ENCODE results near the gene TNRC6B.

Gene TNRC6B

GRCh38 chr22:40330615-40331014, 152.9 kb downstream of the TNRC6B start:
- no peak for DNase-seq

- no peak for DNase-seq
Observed at GRCh38 chr22:40331706-40332105, 154.0 kb downstream of the TNRC6B start.

DNA sequence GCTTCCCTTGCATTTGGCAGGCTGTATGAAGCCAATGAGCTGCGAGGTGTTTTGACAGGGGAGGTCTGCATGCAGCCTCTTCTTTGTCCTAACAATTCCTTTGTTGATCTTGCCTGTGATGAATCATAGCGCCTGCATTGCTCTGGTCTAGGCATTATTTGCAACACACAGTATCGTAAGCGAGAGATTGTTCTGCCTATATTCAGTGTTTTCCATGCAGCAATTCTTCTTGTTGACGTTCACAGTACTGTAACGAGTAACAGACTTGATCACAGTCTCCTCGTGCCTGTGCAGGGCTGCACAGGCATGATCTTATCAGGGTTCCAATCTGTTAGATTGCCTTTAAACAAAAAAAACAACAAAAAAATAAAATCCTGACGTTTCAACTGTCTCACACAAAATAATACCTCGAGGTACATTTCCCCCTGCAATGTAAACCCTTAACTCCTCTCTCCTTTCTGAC, 154.6 kb downstream of the TNRC6B start:
- DNase-seq = no peak

DNA sequence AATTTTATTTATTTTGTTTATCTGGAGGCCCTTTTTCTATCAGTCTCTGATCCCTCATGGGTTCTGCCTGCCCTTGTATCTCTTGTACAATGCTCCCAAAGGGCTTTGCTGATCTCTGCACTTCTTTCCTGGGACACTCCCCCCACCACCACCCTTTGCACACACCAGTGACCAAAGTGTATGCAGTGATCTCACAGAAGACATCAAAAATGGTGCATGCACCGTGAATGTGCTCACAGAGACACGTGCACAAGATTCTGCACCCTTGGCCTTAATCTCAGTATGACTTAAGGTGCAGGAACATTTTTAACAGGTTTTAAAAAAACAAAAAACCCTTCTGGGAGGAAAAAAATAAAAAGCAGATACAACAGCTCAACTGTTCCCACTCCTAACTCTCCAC, 156.3 kb downstream of the TNRC6B start:
- DNase-seq = no peak

GRCh38 chr22:40334899-40335298, 157.2 kb downstream of the TNRC6B start:
- no peak for DNase-seq

DNA sequence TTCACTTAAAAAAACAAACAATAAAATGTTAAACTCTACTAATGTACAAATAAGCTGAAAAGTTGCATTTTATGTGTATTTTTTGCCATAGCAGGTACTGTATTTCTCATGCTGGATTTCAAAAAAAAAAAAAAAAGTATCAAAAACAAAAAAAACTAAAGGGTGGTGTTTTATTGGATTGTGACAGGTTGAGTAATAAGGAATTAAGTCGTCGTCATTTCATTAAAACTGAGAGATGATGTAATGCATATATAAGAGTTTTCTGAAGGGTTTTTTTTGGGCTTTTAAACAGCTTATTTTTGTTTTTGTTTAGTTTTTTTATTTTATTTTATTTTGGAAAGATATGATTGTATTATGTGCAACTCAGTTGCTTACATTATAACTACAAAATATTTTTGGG, 157.6 kb downstream of the TNRC6B start:
- no peak for DNase-seq

GRCh38 chr22:40340044-40340443, 162.3 kb downstream of the TNRC6B start:
- DNase-seq = no peak

GRCh38 chr22:40341604-40342003, 163.9 kb downstream of the TNRC6B start:
- DNase-seq = no peak

DNA sequence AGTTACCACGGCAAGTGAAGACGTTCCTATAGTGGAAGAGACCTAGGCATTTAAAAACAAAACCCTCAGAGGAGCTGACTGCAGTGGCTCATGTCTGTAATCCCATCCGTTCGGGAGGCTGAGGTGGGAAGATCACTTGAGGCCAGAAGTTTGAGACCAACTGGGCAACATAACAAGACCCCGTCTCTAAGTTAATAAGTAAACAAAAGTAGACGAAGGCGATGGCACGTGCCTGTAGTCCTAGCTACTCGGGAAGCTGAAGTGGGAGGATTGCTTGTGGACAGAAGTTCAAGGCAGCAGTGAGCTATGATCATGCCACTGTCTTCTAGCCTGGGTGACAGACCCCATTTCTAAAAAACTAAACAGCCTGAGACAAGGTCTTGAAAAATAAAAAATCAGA, 164.8 kb downstream of the TNRC6B start:
- no peak for DNase-seq

DNA sequence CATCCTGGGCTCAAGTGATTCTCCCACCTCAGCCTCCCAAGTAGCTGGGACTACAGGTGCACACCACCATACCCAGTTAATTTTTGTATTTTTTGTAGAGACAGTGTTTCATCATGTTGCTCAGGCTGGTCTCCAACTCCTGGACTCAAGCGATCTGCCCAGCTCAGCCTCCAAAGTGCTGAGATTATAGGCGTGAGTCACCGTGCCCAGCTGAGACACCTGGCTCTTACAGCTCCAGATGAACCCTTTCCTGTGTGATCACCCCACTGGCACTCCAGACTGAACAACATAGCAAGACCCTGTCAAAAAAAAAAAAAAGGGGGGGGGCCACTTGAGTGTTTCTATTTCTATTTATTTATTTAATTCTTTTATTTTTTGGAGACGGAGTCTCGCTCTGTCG, 167.5 kb downstream of the TNRC6B start:
- DNase-seq = no peak

GRCh38 chr22:40345815-40346184, 168.1 kb downstream of the TNRC6B start:
- DNase-seq = peak; percentile 51

DNA sequence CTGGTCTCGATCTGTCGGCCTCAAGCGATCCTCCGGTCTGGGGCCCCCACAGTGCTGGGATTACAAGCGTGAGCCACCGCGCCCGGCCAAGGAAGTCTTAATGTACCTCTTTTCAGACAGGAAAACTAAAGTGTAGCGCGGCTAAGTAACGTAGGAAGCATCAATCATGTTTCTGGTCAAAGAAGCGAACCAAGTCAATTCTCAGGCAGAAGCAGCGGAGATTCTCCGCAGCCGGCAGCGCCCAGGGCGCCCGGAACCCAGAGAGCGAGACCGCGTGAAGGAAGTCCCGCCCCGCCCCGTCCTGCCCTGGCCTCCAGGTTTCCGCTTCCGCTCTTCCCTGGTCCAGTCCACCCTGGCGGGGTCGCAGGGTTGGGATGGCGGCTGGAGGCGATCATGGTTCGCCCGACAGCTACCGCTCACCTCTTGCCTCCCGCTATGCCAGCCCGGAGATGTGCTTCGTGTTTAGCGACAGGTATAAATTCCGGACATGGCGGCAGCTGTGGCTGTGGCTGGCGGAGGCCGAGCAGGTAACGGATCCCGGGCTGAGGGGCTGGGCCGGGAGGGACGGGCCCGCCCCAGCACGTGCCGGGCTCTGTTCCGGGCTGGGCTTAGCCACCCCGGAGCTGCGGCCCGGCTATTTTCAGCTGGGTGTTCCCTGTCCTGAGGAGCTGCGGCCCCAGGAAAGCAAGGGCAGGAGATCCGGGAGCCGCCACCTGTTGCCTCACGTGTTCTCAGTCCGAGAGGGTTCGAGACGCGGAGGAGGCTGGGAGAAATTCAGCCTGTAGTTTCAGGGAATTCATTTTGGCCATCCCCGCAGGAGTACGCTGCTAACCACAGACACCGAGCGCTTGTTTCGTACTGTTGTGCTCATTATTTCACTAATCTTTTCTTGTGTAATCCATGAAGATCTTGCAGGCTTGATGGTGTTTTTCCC, 168.7 kb downstream of the TNRC6B start, which contains the start of gene ADSL:
Gene ADSL (plus strand): TSS at position 316 of the 934 bp plus-strand sequence. CDS start 59 bp downstream, at position 375.
- peak; percentile 80 for DNase-seq

DNA sequence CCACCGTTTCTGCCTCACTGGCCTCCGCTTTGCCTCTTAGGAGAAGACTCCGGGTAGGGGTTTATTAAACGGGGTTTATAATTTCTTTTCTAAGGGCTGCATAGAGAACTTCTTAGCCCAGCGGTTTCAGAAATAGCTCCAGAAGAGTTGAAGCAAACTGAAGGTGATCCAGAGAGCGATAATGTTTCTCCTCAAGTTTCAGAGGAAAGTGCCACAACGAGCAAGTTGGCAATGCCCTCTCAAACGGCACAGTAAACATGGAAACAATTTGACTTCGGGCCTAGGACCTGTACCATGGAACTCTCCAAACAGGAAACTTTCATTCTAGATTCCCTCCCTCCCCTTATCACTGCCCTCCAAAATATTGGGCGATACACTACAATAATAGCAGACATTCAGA, 169.6 kb downstream of the TNRC6B start:
- no peak for DNase-seq

- peak; percentile 57 for DNase-seq
Observed at GRCh38 chr22:40348025-40348658, 170.4 kb downstream of the TNRC6B start.

GRCh38 chr22:40352763-40353162, 175.0 kb downstream of the TNRC6B start:
- DNase-seq = no peak

DNA sequence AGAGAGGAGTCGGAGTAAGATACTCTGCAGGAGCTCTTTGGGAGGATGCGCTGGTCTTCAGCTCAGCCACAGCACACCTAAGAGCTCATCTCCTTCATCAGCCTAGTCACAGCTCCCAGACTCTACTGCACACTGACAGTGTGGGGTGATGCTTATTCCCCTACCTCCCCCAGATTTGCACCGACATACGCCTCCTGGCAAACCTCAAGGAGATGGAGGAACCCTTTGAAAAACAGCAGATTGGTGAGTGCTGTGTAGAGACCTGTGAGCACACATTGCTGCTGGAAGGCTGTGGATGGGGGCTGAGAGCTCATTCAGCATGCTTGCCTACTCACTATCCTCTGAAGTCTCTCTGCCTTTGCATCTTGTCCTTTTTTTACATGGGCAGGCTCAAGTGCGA, 183.4 kb downstream of the TNRC6B start:
- DNase-seq = no peak

- DNase-seq = no peak
Observed at GRCh38 chr22:40363059-40363458, 185.3 kb downstream of the TNRC6B start.

- DNase-seq = no peak
Observed at GRCh38 chr22:40364431-40364830, 186.7 kb downstream of the TNRC6B start.

DNA sequence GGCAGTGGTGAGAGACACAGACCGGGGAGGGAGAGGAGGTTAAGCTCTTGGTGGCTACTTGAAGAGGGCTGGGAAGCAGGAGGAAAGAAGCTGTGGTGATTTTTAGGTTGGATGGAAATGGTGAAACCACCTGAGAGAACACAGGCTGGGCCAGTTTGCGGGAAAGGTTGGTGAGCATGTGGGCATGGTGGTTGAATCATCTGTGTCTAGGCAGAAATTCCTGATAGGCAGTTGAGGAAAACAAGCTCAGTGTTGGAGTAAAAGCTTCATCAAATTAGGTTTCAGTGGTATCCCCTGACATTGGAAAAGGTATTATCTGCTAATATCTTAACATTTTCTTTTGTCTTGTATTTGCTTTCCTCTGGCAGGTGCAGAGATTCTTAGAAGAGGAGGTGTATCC, 188.3 kb downstream of the TNRC6B start:
- no peak for DNase-seq

DNA sequence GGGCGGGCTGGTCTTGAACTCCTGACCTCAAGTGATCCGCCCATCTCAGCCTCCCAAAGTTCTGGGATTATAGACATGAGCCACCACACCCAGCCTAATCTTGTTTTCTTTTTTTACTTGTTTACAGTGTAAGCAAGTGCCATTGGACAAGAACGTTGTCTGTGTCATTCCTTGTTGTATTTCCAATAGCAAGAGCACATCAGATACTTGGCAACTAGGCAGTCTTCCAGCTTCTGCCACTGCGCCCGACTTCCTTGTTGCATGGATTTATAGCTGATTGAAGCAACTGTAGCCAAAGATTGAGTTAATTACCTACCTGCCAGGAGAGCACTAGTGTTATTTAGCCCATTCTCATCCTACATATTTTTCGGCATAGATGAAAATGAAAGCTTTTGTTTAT, 189.6 kb downstream of the TNRC6B start:
- no peak for DNase-seq

GRCh38 chr22:40368016-40368415, 190.3 kb downstream of the TNRC6B start:
- no peak for DNase-seq

- DNase-seq = no peak
Observed at GRCh38 chr22:40368836-40369235, 191.1 kb downstream of the TNRC6B start.

DNA sequence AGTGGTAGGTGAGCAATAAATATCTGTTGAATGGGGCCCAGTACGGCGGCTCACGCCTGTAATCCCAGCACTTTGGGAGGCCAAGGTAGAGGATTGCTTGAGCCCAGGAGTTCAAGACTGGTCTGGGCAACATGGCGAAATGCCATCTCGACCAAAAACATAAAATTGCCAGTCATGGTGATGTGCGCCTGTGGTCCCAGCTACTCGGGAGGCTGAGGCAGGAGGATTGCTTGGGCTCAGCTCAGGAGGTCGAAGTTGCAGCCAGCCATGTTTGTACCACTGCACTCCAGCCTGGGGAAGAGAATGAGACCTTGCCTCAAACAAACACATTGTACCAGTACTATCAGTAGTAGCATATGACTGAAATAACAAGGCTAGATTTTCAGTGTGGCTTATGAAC, 196.8 kb downstream of the TNRC6B start:
- DNase-seq = no peak

- DNase-seq = no peak
Observed at GRCh38 chr22:40376149-40376548, 198.4 kb downstream of the TNRC6B start.
